HEK293 (cell line): ENCODE results near the gene GIMD1.

Source experiments
- CTCF ChIP-seq: fragments of 450-650 bp; formaldehyde crosslinking; IDR thresholded peaks from 2 replicates; pipeline ENCODE4 v1.5.1; 2016; ENCODE audit warnings: missing biosample characterization, missing genetic modification characterization
- ZBTB1 ChIP-seq: fragments of 450-650 bp; formaldehyde crosslinking; IDR thresholded peaks from 2 replicates; pipeline ENCODE4 v1.5.1; 2016; ENCODE audit warnings: missing biosample characterization, missing genetic modification characterization
- ZBTB8A ChIP-seq: fragments of 450-650 bp; formaldehyde crosslinking; IDR thresholded peaks from 2 replicates; pipeline ENCODE4 v1.5.1; 2016; ENCODE audit warnings: missing biosample characterization, missing genetic modification characterization
- ZNF24 ChIP-seq: fragments of 450-650 bp; formaldehyde crosslinking; IDR thresholded peaks from 2 replicates; pipeline ENCODE4 v1.5.1; 2016; ENCODE audit warnings: missing biosample characterization, missing genetic modification characterization
- ZNF341 ChIP-seq: fragments of 450-650 bp; formaldehyde crosslinking; IDR thresholded peaks from 2 replicates; pipeline ENCODE4; 2016; ENCODE audit warnings: low read depth, missing biosample characterization, missing genetic modification characterization
- ZNF488 ChIP-seq: fragments of 450-650 bp; formaldehyde crosslinking; IDR thresholded peaks from 2 replicates; pipeline ENCODE4 v1.5.1; 2016; ENCODE audit warnings: missing biosample characterization, missing genetic modification characterization
- TF ChIP-seq, protein P1 (sequence below): fragments of 450-650 bp; formaldehyde crosslinking; IDR thresholded peaks from 2 replicates; pipeline ENCODE4 v1.5.1; 2017; ENCODE audit warnings: missing biosample characterization, missing genetic modification characterization
- TF ChIP-seq, protein P2 (sequence below): fragments of 450-650 bp; formaldehyde crosslinking; conservative IDR thresholded peaks from 2 replicates; pipeline ENCODE4 v1.5.1; 2016; ENCODE audit warnings: low read depth, missing biosample characterization, missing genetic modification characterization

GRCh38 chr4:106317815-106318214 is 50.8 kb downstream of the GIMD1 start:
- TF ChIP-seq CTCF (tag by site-specific recombination) (no peak), ZNF341 (tag by site-specific recombination) (no peak), ZBTB8A (tag by site-specific recombination) (no peak), ZBTB1 (tag by site-specific recombination) (no peak), ZNF488 (no peak), ZNF24 (no peak)
- TF ChIP-seq, protein P1, sequence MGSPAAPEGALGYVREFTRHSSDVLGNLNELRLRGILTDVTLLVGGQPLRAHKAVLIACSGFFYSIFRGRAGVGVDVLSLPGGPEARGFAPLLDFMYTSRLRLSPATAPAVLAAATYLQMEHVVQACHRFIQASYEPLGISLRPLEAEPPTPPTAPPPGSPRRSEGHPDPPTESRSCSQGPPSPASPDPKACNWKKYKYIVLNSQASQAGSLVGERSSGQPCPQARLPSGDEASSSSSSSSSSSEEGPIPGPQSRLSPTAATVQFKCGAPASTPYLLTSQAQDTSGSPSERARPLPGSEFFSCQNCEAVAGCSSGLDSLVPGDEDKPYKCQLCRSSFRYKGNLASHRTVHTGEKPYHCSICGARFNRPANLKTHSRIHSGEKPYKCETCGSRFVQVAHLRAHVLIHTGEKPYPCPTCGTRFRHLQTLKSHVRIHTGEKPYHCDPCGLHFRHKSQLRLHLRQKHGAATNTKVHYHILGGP (tag by site-specific recombination): no peak
- TF ChIP-seq, protein P2, sequence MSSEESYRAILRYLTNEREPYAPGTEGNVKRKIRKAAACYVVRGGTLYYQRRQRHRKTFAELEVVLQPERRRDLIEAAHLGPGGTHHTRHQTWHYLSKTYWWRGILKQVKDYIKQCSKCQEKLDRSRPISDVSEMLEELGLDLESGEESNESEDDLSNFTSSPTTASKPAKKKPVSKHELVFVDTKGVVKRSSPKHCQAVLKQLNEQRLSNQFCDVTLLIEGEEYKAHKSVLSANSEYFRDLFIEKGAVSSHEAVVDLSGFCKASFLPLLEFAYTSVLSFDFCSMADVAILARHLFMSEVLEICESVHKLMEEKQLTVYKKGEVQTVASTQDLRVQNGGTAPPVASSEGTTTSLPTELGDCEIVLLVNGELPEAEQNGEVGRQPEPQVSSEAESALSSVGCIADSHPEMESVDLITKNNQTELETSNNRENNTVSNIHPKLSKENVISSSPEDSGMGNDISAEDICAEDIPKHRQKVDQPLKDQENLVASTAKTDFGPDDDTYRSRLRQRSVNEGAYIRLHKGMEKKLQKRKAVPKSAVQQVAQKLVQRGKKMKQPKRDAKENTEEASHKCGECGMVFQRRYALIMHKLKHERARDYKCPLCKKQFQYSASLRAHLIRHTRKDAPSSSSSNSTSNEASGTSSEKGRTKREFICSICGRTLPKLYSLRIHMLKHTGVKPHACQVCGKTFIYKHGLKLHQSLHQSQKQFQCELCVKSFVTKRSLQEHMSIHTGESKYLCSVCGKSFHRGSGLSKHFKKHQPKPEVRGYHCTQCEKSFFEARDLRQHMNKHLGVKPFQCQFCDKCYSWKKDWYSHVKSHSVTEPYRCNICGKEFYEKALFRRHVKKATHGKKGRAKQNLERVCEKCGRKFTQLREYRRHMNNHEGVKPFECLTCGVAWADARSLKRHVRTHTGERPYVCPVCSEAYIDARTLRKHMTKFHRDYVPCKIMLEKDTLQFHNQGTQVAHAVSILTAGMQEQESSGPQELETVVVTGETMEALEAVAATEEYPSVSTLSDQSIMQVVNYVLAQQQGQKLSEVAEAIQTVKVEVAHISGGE (tag by site-specific recombination): no peak
